Ishikawa (cell line): ENCODE measurements around the gene TUT1.

Experiments
- CEBPB ChIP-seq: IDR thresholded peaks from 2 replicates; pipeline ENCODE4 v1.6.1; 2012
- CREB1 ChIP-seq: IDR thresholded peaks from 2 replicates; pipeline ENCODE4 v1.6.1; 2012; ENCODE audit warnings: low read depth
- EGR1 ChIP-seq: IDR thresholded peaks from 2 replicates; pipeline ENCODE4 v1.6.1; 2012
- FOXM1 ChIP-seq: IDR thresholded peaks from 2 replicates; pipeline ENCODE4 v1.6.1; 2012; ENCODE audit warnings: low read depth, borderline replicate concordance
- NFIC ChIP-seq: IDR thresholded peaks from 2 replicates; pipeline ENCODE4 v1.6.1; 2012
- RAD21 ChIP-seq: IDR thresholded peaks from 2 replicates; pipeline ENCODE4 v1.6.1; 2012; ENCODE audit warnings: low read depth
- TAF1 ChIP-seq: IDR thresholded peaks from 2 replicates; pipeline ENCODE4 v1.6.1; 2012; ENCODE audit warnings: low read depth, mild to moderate bottlenecking
- TCF12 ChIP-seq: IDR thresholded peaks from 2 replicates; pipeline ENCODE4 v1.6.1; 2012; ENCODE audit warnings: low read depth
- TEAD4 ChIP-seq: IDR thresholded peaks from 2 replicates; pipeline ENCODE4 v1.6.1; 2012
- YY1 ChIP-seq: IDR thresholded peaks from 2 replicates; pipeline ENCODE4 v1.6.1; 2012; ENCODE audit warnings: low read depth
- ZBTB7A ChIP-seq: IDR thresholded peaks from 2 replicates; pipeline ENCODE4 v1.6.1; 2012; ENCODE audit warnings: low read depth
- TF ChIP-seq, protein P1 (sequence below): IDR thresholded peaks from 2 replicates; pipeline ENCODE4 v1.6.1; 2012
- TF ChIP-seq, protein P2 (sequence below): IDR thresholded peaks from 2 replicates; pipeline ENCODE4 v1.6.1; 2012
- TF ChIP-seq, protein P3 (sequence below): IDR thresholded peaks from 2 replicates; pipeline ENCODE4 v1.6.1; 2012; ENCODE audit warnings: low read depth, mild to moderate bottlenecking

The TUT1 gene

GRCh38 chr11:62535802-62536201, 55.5 kb downstream of the TUT1 start:
- TF ChIP-seq FOXM1 (no peak), EGR1 (no peak), CREB1 (no peak), ZBTB7A (no peak), TEAD4 (no peak), YY1 (no peak), CEBPB (no peak), TCF12 (no peak)
- TF ChIP-seq, protein P1, sequence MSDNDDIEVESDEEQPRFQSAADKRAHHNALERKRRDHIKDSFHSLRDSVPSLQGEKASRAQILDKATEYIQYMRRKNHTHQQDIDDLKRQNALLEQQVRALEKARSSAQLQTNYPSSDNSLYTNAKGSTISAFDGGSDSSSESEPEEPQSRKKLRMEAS: no peak
- TF ChIP-seq, protein P2, sequence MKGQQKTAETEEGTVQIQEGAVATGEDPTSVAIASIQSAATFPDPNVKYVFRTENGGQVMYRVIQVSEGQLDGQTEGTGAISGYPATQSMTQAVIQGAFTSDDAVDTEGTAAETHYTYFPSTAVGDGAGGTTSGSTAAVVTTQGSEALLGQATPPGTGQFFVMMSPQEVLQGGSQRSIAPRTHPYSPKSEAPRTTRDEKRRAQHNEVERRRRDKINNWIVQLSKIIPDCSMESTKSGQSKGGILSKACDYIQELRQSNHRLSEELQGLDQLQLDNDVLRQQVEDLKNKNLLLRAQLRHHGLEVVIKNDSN: no peak
- TF ChIP-seq, protein P3, sequence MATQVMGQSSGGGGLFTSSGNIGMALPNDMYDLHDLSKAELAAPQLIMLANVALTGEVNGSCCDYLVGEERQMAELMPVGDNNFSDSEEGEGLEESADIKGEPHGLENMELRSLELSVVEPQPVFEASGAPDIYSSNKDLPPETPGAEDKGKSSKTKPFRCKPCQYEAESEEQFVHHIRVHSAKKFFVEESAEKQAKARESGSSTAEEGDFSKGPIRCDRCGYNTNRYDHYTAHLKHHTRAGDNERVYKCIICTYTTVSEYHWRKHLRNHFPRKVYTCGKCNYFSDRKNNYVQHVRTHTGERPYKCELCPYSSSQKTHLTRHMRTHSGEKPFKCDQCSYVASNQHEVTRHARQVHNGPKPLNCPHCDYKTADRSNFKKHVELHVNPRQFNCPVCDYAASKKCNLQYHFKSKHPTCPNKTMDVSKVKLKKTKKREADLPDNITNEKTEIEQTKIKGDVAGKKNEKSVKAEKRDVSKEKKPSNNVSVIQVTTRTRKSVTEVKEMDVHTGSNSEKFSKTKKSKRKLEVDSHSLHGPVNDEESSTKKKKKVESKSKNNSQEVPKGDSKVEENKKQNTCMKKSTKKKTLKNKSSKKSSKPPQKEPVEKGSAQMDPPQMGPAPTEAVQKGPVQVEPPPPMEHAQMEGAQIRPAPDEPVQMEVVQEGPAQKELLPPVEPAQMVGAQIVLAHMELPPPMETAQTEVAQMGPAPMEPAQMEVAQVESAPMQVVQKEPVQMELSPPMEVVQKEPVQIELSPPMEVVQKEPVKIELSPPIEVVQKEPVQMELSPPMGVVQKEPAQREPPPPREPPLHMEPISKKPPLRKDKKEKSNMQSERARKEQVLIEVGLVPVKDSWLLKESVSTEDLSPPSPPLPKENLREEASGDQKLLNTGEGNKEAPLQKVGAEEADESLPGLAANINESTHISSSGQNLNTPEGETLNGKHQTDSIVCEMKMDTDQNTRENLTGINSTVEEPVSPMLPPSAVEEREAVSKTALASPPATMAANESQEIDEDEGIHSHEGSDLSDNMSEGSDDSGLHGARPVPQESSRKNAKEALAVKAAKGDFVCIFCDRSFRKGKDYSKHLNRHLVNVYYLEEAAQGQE: no peak

GRCh38 chr11:62534779-62535545, 56.4 kb downstream of the TUT1 start:
- TF ChIP-seq, protein P2: no peak
- no peak for TF ChIP-seq NFIC
- no peak for TF ChIP-seq TEAD4
- TF ChIP-seq CREB1: no peak
- TF ChIP-seq, protein P3: no peak
- no peak for TF ChIP-seq ZBTB7A

GRCh38 chr11:62532096-62532495, 59.2 kb downstream of the TUT1 start:
- TF ChIP-seq CREB1 (no peak), FOXM1 (no peak), TCF12 (no peak), NFIC (no peak), CEBPB (no peak), EGR1 (no peak), TAF1 (no peak), TEAD4 (no peak), RAD21 (no peak), YY1 (no peak), ZBTB7A (no peak)
- TF ChIP-seq, protein P1: no peak
- TF ChIP-seq, protein P3: no peak
